Endodermal cell (in vitro differentiated cells): Measurements from ENCODE around the gene HMGB1. TPM values are rescaled to one million over a fixed set of nuclear protein-coding genes. Genes with fewer than 3 reads are reported as not detected.

ENCODE experiments used
- DNase-seq: peaks from one replicate; pipeline ENCODE4 v3.0.0-alpha.2; 2017
- H3K27ac ChIP-seq: 2 replicates; pipeline ENCODE4 v1.5.1; 2013; ENCODE audit warnings: mild to moderate bottlenecking, low read depth, low read length, moderate library complexity
- H3K27me3 ChIP-seq: 2 replicates; pipeline ENCODE4 v1.6.1; 2013; ENCODE audit warnings: mild to moderate bottlenecking, low read length, moderate library complexity; ENCODE audit not compliant: insufficient read depth, control insufficient read depth, poor library complexity, severe bottlenecking
- H3K36me3 ChIP-seq: 2 replicates; pipeline ENCODE4 v1.7.0; 2013; ENCODE audit warnings: mild to moderate bottlenecking, low read length, moderate library complexity; ENCODE audit not compliant: control insufficient read depth, insufficient read depth
- H3K4me1 ChIP-seq: one replicate; pipeline ENCODE4 v1.7.0; 2013; ENCODE audit warnings: low read length; ENCODE audit not compliant: control insufficient read depth, insufficient read depth
- H3K4me3 ChIP-seq: 2 replicates; pipeline ENCODE4 v1.5.1; 2013; ENCODE audit warnings: mild to moderate bottlenecking, low read length, moderate library complexity
- H3K9ac ChIP-seq: 2 replicates; pipeline ENCODE4 v1.6.1; 2013; ENCODE audit warnings: mild to moderate bottlenecking, low read length, moderate library complexity; ENCODE audit not compliant: poor library complexity, severe bottlenecking; ENCODE audit errors: extremely low read depth
- H3K9me3 ChIP-seq: 2 replicates; pipeline ENCODE4 v1.6.1; 2013; ENCODE audit warnings: mild to moderate bottlenecking, low read length, moderate library complexity; ENCODE audit not compliant: control insufficient read depth
- H3K27ac Mint-ChIP-seq: 2 replicates; pipeline ENCODE4 v1.8.0; 2020; ENCODE audit warnings: mixed read lengths
- H3K27me3 Mint-ChIP-seq: 2 replicates; pipeline ENCODE4 v1.8.0; 2021; ENCODE audit warnings: mild to moderate bottlenecking, mixed read lengths; ENCODE audit not compliant: insufficient read depth
- H3K36me3 Mint-ChIP-seq: 2 replicates; pipeline ENCODE4 v1.8.0; 2020; ENCODE audit warnings: low read depth, mixed read lengths
- H3K4me1 Mint-ChIP-seq: 2 replicates; pipeline ENCODE4 v1.8.0; 2020; ENCODE audit warnings: mixed read lengths
- H3K4me3 Mint-ChIP-seq: 2 replicates; pipeline ENCODE4 v1.8.0; 2020; ENCODE audit warnings: mild to moderate bottlenecking, moderate library complexity, mixed read lengths
- H3K9me3 Mint-ChIP-seq: 2 replicates; pipeline ENCODE4 v1.8.0; 2020; ENCODE audit warnings: mild to moderate bottlenecking, mixed read lengths
- WGBS, 2 experiments: methylation state at CpG; one replicate each; pipeline versions ENCODE4 v1.1.5 to v1.1.7; 2013; ENCODE audit warnings: missing lambda C conversion rate in 2 of 2, mixed read lengths in 1 of 2; ENCODE audit not compliant: insufficient coverage in 1 of 2, insufficient read length in 1 of 2; 5-methylcytosine and 5-hydroxymethylcytosine counted together
- total RNA-seq, 2 donors: library from RNA; stranded (reverse); fragmentation: NEBNext Ultra II Directional in 1 of 2; extraction: Animal tissue kit (Norgen Biotek cat#: 25700) in 1 of 2; gene quantifications; 2 replicates in 1 of 2; 3 replicates in 1 of 2; pipeline ENCODE4 v1.2.1, GENCODE V29; 2021
- TF ChIP-seq, protein P1 (sequence below): fragments of 200-600 bp; sonication (generic); conservative IDR thresholded peaks from 2 replicates; pipeline ENCODE4 v1.5.0; 2021; ENCODE audit warnings: antibody characterized with exemption, mild to moderate bottlenecking

HMGB1 gene
- total RNA-seq, 2 donors from 2014 or later: 545 to 557 TPM

- no peak overlapping the region for H3K4me3 ChIP-seq
Observed at GRCh38 chr13:30493658-30494381, 28.1 kb upstream of the HMGB1 start.

GRCh38 chr13:30487075-30487470, 21.3 kb upstream of the HMGB1 start:
- Histone ChIP-seq H3K36me3 (no peaks in the 10 kb centered on the region), H3K4me3 (no peak overlapping the region), H3K27ac (no peak overlapping the region), H3K9me3 (no peaks in the 10 kb centered on the region), H3K4me1 (no peaks in the 10 kb centered on the region), H3K27me3 (no peaks in the 10 kb centered on the region), H3K9ac (no peak overlapping the region)
- Mint-ChIP-seq H3K4me3 (no peak overlapping the region), H3K9me3 (no peaks in the 10 kb centered on the region), H3K4me1 (peaks cover 11% of the 10 kb centered on the region), H3K27me3 (no peaks in the 10 kb centered on the region), H3K27ac (no peak overlapping the region), H3K36me3 (no peaks in the 10 kb centered on the region)
- 88 to 91% methylated on average over 3 of the region's 3 CpGs for WGBS, 2 experiments
- DNase-seq: no peak
- TF ChIP-seq, protein P1, sequence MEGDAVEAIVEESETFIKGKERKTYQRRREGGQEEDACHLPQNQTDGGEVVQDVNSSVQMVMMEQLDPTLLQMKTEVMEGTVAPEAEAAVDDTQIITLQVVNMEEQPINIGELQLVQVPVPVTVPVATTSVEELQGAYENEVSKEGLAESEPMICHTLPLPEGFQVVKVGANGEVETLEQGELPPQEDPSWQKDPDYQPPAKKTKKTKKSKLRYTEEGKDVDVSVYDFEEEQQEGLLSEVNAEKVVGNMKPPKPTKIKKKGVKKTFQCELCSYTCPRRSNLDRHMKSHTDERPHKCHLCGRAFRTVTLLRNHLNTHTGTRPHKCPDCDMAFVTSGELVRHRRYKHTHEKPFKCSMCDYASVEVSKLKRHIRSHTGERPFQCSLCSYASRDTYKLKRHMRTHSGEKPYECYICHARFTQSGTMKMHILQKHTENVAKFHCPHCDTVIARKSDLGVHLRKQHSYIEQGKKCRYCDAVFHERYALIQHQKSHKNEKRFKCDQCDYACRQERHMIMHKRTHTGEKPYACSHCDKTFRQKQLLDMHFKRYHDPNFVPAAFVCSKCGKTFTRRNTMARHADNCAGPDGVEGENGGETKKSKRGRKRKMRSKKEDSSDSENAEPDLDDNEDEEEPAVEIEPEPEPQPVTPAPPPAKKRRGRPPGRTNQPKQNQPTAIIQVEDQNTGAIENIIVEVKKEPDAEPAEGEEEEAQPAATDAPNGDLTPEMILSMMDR: no peak

More at GRCh38 chr13:30493658-30494381, 28.1 kb upstream of the HMGB1 start:
- H3K9me3 ChIP-seq: no peaks in the 10 kb centered on the region
- Mint-ChIP-seq H3K27me3 (peaks cover 2% of the 10 kb centered on the region), H3K4me1 (peaks cover 9% of the 10 kb centered on the region), H3K4me3 (no peak overlapping the region), H3K36me3 (no peaks in the 10 kb centered on the region), H3K27ac (peak overlapping the region; percentile 11), H3K9me3 (no peaks in the 10 kb centered on the region)
- TF ChIP-seq, protein P1: no peak
- 84 to 88% methylated on average over 3 of the region's 4 CpGs for WGBS, 2 experiments
- no peaks in the 10 kb centered on the region for H3K4me1 ChIP-seq
- H3K36me3 ChIP-seq: no peaks in the 10 kb centered on the region
- no peak overlapping the region for H3K9ac ChIP-seq
- H3K27ac ChIP-seq: no peak overlapping the region
- no peaks in the 10 kb centered on the region for H3K27me3 ChIP-seq
- DNase-seq: no peak

DNA sequence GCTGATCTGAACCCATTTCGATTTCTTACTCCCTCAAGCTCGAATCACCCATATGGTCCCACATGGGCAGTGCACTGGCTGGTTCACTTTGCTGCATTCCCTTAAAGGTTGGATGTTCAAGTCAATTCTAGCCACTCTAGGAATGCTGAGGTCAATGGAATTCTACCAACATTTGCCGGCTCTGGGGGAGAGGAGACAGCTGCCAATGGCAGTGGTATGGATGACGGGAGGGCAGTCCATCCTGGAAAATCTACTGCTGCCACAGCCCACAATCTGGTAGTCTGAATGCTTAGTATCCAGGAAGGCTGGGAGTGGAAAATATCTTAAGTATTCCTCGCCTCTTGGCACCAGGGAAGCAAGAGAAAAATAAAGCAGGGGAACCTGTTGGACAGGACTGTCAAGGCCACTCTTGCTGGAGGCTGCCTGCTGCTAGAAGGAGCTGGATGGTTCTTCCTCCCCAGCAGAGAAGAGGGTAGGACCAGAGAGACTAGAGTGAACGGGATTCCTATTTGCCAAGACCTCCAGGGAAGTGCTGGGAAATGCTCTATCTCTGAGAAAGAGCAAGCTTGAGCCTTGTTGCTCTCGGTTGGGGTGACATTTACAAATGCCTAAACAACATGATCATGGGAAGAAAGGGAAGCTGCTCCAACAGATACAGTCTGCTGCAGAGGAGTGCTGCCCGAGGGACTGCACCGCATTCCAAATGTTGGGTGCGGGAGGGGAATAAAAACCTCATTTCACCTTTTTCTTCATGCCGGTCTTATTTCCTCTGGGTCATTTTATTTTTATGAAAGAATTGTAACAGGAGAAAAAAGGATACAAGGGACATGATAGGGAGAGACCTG, 20.7 kb upstream of the HMGB1 start:
- no peaks in the 10 kb centered on the region for H3K4me1 ChIP-seq
- TF ChIP-seq, protein P1: no peak
- Mint-ChIP-seq H3K9me3 (no peaks in the 10 kb centered on the region), H3K4me1 (peaks cover 11% of the 10 kb centered on the region), H3K36me3 (no peaks in the 10 kb centered on the region), H3K27me3 (no peaks in the 10 kb centered on the region), H3K27ac (no peak overlapping the region), H3K4me3 (no peak overlapping the region)
- H3K36me3 ChIP-seq: no peaks in the 10 kb centered on the region
- no peak overlapping the region for H3K9ac ChIP-seq
- H3K27ac ChIP-seq: no peak overlapping the region
- WGBS, 2 experiments: 83 to 84% methylated on average over 8 to 11 of the region's 11 CpGs
- H3K9me3 ChIP-seq: no peaks in the 10 kb centered on the region
- no peak overlapping the region for H3K4me3 ChIP-seq
- no peaks in the 10 kb centered on the region for H3K27me3 ChIP-seq
- DNase-seq: peak; percentile 63
